ENCODE results near the gene HINT1. TPM values are rescaled to one million over a fixed set of nuclear protein-coding genes. Genes with fewer than 3 reads are reported as not detected.

The HINT1 gene
- total and polyA plus RNA-seq, 2 of the 4 experiments (the other 2 are of a cell fraction), result 179 to 352 TPM

DNA sequence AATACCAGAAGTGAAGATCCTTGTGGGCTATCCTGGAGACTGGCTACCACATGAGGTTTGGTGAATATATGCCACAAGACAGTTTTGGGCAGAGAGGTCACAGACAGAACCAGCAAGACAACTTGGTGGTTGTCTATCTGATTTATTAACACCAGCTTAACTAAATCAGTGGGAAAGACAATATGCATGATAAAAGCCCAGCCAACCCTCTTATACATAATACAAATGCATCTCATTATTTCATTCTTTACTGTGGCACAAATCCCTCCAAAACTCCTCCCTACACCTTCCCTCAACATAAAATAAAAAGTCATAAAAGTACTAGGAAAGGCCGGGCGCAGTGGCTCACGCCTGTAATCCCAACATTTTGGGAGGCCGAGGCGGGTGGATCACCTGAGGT is 8.1 kb downstream of the HINT1 start (continued):
- TF ChIP-seq NFE2L2 (IDR thresholded peaks at IDR 0.05; ENCODE audit: low read depth, low read length) (no peak), CHD1 (IDR thresholded peaks at IDR 0.05; ENCODE audit: low read depth, low read length) (no peak), BHLHE40 (IDR thresholded peaks at IDR 0.05; ENCODE audit: low read depth, low read length) (no peak), RFX5 (IDR thresholded peaks at IDR 0.05; ENCODE audit: low read depth, low read length) (no peak)

DNA sequence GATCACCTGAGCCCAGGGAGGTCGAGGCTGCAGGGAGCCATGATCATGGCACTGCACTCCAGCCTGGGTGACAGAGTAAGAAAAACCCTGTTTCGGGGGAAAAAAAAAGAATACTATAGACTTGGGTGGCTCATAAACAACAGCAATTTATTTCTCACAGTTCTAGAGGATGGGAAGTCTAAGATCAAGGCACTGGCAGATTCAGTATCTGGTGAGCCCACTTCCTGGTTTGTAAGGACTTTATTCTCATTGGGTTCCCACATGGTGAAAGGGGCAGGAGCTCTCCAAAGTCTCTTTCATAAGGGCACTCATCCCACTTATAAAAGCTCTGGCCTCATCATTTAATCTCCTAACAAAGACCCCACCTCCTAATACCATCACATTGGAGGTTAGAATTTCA is 8.7 kb downstream of the HINT1 start:
- no peaks in the 10 kb centered on the region for H4K20me1 ChIP-seq (ENCODE audit: insufficient read depth, low read length)
- no peak overlapping the region for H2AFZ ChIP-seq (replicated peaks; ENCODE audit: low read length, poor library complexity)
- no peak overlapping the region for H3K4me3 ChIP-seq (ENCODE audit: insufficient read depth, low read depth, low read length)
- dilution Hi-C loops (cut with HindIII; ENCODE audit: low sequenced_read_pairs, unreplicated experiment) (no loop called here), intact Hi-C loops (cut with micrococcal nuclease) (no loop called here), in situ Hi-C loops (cut with MboI; ENCODE audit: low sequenced_read_pairs) (no loop called here)
- no peaks in the 10 kb centered on the region for H3K9me3 ChIP-seq (ENCODE audit: control insufficient read depth, insufficient read depth, low read length)
- H3K27ac ChIP-seq (ENCODE audit: insufficient read depth, low read length), result no peak overlapping the region
- DNase-seq (no peak), ATAC-seq (ENCODE audit: low read depth) (no peak)
- no peak overlapping the region for H3K14ac ChIP-seq (replicated peaks; ENCODE audit: low read depth, low read length)
- H3K23ac ChIP-seq (ENCODE audit: low read depth, low read length), result no peak overlapping the region
- peaks cover 3 to 12% of the 10 kb centered on the region in 2 experiments; a peak in 2 of 4 replicates for H3K79me1 ChIP-seq (ENCODE audit: low read depth in 1 of 2, low read length in 2 of 2)
- H4K5ac ChIP-seq (ENCODE audit: low read depth, low read length), result no peak overlapping the region
- BruUV-seq (replicated peaks), result no TSS peak
- H2BK20ac ChIP-seq (ENCODE audit: low read depth, low read length), result no peak overlapping the region
- H3K56ac ChIP-seq (ENCODE audit: extremely low read depth, insufficient read depth, low read length), result no peak overlapping the region
- no peak for TF ChIP-seq POLR2A (IDR thresholded peaks at IDR 0.05; ENCODE audit: low read depth, low read length)
- TF ChIP-seq FOS (IDR thresholded peaks at IDR 0.05; ENCODE audit: low read depth, low read length), result no peak
- no peak for TF ChIP-seq RCOR1 (IDR thresholded peaks at IDR 0.05; ENCODE audit: insufficient replicate concordance, low read length)
- TF ChIP-seq RFX5 (IDR thresholded peaks at IDR 0.05; ENCODE audit: low read depth, low read length), result no peak
- no peak for TF ChIP-seq CHD1 (IDR thresholded peaks at IDR 0.05; ENCODE audit: low read depth, low read length)
- no peak for TF ChIP-seq USF2 (IDR thresholded peaks at IDR 0.05; ENCODE audit: low read depth, low read length)
- no peak for TF ChIP-seq BHLHE40 (IDR thresholded peaks at IDR 0.05; ENCODE audit: low read depth, low read length)
- no peak overlapping the region for H4K8ac ChIP-seq (ENCODE audit: low read depth in 2 of 2, low read length in 2 of 2)
- H2AK9ac ChIP-seq (replicated peaks; ENCODE audit: low read depth, low read length, poor library complexity), result no peak overlapping the region
- no peak overlapping the region for H3K18ac ChIP-seq (ENCODE audit: low read depth, low read length)
- peaks cover 11% of the 10 kb centered on the region for H3K36me3 ChIP-seq (ENCODE audit: control insufficient read depth, insufficient read depth, low read length)
- H3K9ac ChIP-seq (ENCODE audit: low read depth, low read length), result no peak overlapping the region
- WGBS, 2 experiments (ENCODE audit: extremely low coverage in 2 of 2, insufficient read length in 1 of 2), result no CpG with 5 or more reads among the region's 2 CpGs
- H2BK5ac ChIP-seq (ENCODE audit: low read depth, low read length, poor library complexity, severe bottlenecking), result no peak overlapping the region
- CTCF ChIA-PET, result no interaction called here
- no peak overlapping the region for H2BK15ac ChIP-seq (ENCODE audit: low read depth, low read length)
- no peaks in the 10 kb centered on the region for H3K4me1 ChIP-seq (ENCODE audit: control insufficient read depth, insufficient read depth, low read length)
- no peak overlapping the region for H3K4me2 ChIP-seq (ENCODE audit: low read depth, low read length)
- no peak overlapping the region for H2AK5ac ChIP-seq (ENCODE audit: low read depth, low read length)
- no peak overlapping the region for H2BK120ac ChIP-seq (ENCODE audit: low read depth, low read length)
- H3K27me3 ChIP-seq (ENCODE audit: control insufficient read depth, insufficient read depth, low read length), result no peaks in the 10 kb centered on the region
- H4K91ac ChIP-seq (ENCODE audit: insufficient read depth, low read depth, low read length), result no peak overlapping the region
- POLR2A ChIA-PET (ENCODE audit: unreplicated experiment), result no interaction called here
- H3K4ac ChIP-seq (ENCODE audit: low read depth, low read length), result no peak overlapping the region
- H3K9me1 ChIP-seq (ENCODE audit: insufficient read depth, low read length), result no peaks in the 10 kb centered on the region; the same call in 1 of the 2 replicates
